ENCODE data around the gene ZGPAT. TPM values are rescaled to one million over a fixed set of nuclear protein-coding genes. Genes with fewer than 3 reads are reported as not detected.
"Not testable (repeated sequence)": the region's sequence is repeated elsewhere in the genome, so short reads cannot be mapped to it uniquely, and the experiment has no call there.

The ZGPAT gene, protein sequence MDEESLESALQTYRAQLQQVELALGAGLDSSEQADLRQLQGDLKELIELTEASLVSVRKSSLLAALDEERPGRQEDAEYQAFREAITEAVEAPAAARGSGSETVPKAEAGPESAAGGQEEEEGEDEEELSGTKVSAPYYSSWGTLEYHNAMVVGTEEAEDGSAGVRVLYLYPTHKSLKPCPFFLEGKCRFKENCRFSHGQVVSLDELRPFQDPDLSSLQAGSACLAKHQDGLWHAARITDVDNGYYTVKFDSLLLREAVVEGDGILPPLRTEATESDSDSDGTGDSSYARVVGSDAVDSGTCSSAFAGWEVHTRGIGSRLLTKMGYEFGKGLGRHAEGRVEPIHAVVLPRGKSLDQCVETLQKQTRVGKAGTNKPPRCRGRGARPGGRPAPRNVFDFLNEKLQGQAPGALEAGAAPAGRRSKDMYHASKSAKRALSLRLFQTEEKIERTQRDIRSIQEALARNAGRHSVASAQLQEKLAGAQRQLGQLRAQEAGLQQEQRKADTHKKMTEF
- 10 to 100 TPM; 18.7 to 68.9 (median 31.9) TPM for total RNA-seq
- long read RNA-seq, transcript ZGPAT-202 (7 exons, 1,871 nt) = major isoform, 5 of 6 reads
- long read RNA-seq, partial matches to known transcripts = 0 of 6 reads
- long read RNA-seq, other reads (novel, unspliced or antisense) = 0 of 6 reads

DNA sequence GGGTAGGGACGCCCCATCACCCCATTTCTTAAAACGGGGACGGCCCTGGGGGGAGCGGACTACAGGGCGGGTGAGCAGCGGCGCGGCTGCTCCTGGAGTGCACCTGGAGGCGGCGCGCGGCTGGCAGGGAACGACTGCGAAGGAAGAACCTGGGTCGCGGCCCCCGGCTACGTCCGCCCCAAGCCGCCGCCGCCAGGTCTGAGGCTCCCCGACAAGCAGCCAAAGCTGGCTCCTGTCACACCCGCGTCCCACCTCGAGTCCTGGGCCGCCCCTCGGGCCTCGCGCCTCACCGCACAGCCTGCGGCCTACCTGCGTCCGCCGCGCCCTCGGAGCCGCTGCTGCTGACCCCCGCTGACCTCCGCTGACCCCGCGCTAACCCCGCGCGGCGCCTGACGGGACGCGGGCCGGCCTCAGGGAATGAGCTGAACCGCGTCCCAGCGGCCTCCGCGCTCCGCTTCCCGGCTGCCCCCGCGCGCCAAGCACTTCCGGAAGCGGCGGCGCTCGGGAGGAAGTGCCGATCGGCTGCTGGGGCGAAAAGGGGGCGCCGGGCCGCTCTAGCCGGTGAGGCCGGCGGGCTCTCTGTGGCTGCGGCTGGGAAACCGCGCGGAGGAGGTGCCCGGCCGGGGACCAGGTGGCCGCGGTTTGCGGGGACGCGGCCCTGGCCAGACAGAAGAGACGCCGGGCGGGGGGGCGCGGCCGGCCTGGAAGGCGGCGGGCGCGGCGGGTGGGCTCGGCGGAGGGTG, at the start of gene ZGPAT, which contains the start of gene ARFRP1:
Gene ZGPAT, plus strand, starts transcription at position 482 of the 743 bp plus-strand sequence. CDS start 542 bp downstream, outside the sequence.
Gene ARFRP1, minus strand, starts transcription at position 419 of the 743 bp plus-strand sequence. CDS start 885 bp downstream, outside the sequence.
- peak within 1 kb of the TSS; percentile 67 to 86 (median 79) for H3K27ac ChIP-seq
- peak within 1 kb of the TSS; percentile 98 to 99 (median 99) for H3K4me3 ChIP-seq
- H3K4me1 ChIP-seq = peaks cover 0 to 18% (median 4%) of the 10 kb centered on the region in 4 donors
- peaks cover 0 to 24% (median 9%) of the 10 kb centered on the region in 4 donors for H3K36me3 ChIP-seq
- TF ChIP-seq POLR2A (IDR thresholded peaks at IDR 0.05) = peak; percentile 33
- TF ChIP-seq, protein P1, sequence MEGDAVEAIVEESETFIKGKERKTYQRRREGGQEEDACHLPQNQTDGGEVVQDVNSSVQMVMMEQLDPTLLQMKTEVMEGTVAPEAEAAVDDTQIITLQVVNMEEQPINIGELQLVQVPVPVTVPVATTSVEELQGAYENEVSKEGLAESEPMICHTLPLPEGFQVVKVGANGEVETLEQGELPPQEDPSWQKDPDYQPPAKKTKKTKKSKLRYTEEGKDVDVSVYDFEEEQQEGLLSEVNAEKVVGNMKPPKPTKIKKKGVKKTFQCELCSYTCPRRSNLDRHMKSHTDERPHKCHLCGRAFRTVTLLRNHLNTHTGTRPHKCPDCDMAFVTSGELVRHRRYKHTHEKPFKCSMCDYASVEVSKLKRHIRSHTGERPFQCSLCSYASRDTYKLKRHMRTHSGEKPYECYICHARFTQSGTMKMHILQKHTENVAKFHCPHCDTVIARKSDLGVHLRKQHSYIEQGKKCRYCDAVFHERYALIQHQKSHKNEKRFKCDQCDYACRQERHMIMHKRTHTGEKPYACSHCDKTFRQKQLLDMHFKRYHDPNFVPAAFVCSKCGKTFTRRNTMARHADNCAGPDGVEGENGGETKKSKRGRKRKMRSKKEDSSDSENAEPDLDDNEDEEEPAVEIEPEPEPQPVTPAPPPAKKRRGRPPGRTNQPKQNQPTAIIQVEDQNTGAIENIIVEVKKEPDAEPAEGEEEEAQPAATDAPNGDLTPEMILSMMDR (IDR thresholded peaks at IDR 0.05) = no peak
- H3K9me3 ChIP-seq = no peaks in the 10 kb centered on the region
- DNase-seq = peak; percentile 93 to 95 (median 95)
- ATAC-seq = peak; percentile 91 to 96 (median 93)
- intact Hi-C loops (cut with DNase I) = no loop called here
- H3K27me3 ChIP-seq = no peaks in the 10 kb centered on the region
- no CpG with 5 or more reads among the region's 98 CpGs for WGBS (ENCODE audit: insufficient coverage, low coverage, low lambda C conversion rate, missing lambda C conversion rate)

DNA sequence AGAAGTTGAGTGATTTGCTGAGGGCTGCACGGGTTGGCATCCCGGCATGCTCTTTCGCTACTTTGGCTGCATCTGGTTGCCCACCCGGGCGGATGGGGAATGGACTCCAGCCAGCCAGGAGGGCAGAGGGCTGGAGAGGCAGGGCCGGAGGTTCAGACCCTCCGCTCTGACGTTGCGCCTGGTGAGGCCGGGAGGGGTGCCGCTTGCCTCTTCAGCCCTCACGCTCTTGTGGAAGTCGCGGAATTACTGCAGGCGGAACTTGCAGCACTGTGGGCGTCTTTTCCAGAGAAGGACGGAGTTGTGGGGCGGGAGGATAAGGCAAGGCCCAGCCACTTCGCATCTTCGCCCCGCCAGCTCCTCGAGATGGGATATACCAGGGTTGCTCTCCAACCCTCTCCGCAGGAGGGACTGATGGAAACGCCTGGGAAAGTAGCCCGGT, 49.1 kb upstream of the ZGPAT start:
- Histone ChIP-seq H3K4me3 (peak overlapping the region; percentile 65 to 94 (median 68)), H3K27ac (peak overlapping the region; percentile 65 to 83 (median 81)), H3K27me3 (no peaks in the 10 kb centered on the region), H3K9me3 (no peaks in the 10 kb centered on the region), H3K36me3 (peaks cover 0 to 11% (median 3%) of the 10 kb centered on the region in 4 donors), H3K4me1 (peaks cover 0 to 17% (median 6%) of the 10 kb centered on the region in 4 donors)
- DNase-seq (no peak), ATAC-seq (peak; percentile 13 to 36 (median 16))
- TF ChIP-seq, protein P1 (IDR thresholded peaks at IDR 0.05) = no peak
- no peak for TF ChIP-seq POLR2A (IDR thresholded peaks at IDR 0.05)
- intact Hi-C loops (cut with DNase I) = no loop called here
- WGBS (ENCODE audit: insufficient coverage, low coverage, low lambda C conversion rate, missing lambda C conversion rate) = 10% methylated on average over 2 of the region's 25 CpGs

DNA sequence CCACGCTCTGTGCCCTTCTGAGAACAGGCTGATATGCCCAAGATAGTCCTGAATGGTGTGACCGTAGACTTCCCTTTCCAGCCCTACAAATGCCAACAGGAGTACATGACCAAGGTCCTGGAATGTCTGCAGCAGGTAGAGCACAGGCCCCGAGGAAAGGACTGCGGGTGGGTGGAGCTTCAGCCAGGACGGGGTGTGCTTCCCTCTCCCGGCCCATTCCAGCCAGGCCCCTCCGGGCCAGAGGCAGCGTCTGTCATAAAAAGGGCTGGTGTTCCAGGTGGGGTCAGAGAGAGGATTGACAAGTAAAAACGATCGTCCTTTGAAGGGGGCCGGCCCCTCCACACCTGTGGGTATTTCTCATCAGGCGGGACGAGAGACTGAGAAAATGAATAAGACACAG, 48.5 kb upstream of the ZGPAT start:
- DNase-seq = no peak
- Histone ChIP-seq H3K9me3 (no peaks in the 10 kb centered on the region), H3K27me3 (no peaks in the 10 kb centered on the region), H3K4me1 (peaks cover 0 to 17% (median 6%) of the 10 kb centered on the region in 4 donors), H3K27ac (no peak overlapping the region), H3K4me3 (peak overlapping the region in 2 of 3 donors; percentile 65 to 94), H3K36me3 (peaks cover 0 to 11% (median 3%) of the 10 kb centered on the region in 4 donors)
- TF ChIP-seq, protein P1 (IDR thresholded peaks at IDR 0.05) = no peak
- TF ChIP-seq POLR2A (IDR thresholded peaks at IDR 0.05) = no peak
- no peak for ATAC-seq
- WGBS (ENCODE audit: insufficient coverage, low coverage, low lambda C conversion rate, missing lambda C conversion rate) = 74% methylated on average over 9 of the region's 13 CpGs
- intact Hi-C loops (cut with DNase I) = no loop called here

DNA sequence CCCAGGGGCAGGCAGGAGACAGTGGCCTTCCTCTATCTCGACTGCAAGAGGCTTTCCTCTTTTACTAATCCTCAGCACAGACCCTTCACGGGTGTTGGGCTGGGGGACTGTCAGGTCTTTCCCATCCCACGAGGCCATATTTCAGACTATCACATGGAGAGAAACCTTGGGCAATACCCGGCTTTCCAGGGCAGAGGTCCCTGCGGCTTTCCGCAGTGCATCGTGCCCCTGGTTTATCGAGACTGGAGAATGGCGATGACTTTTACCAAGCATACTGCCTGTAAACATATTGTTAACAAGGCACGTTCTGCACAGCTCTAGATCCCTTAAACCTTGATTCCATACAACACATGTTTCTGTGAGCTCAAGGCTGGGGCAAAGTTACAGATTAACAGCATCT, 47.7 kb upstream of the ZGPAT start:
- intact Hi-C loops (cut with DNase I); H3K27me3 ChIP-seq; H3K9me3 ChIP-seq; ATAC-seq; H3K4me3 ChIP-seq; H3K27ac ChIP-seq; DNase-seq: not testable (repeated sequence)
- H3K4me1 ChIP-seq = peaks cover 0 to 17% (median 6%) of the 10 kb centered on the region in 4 donors
- peaks cover 0 to 11% (median 3%) of the 10 kb centered on the region in 4 donors for H3K36me3 ChIP-seq
- WGBS (ENCODE audit: insufficient coverage, low coverage, low lambda C conversion rate, missing lambda C conversion rate) = 90% methylated on average over 9 of the region's 10 CpGs

All from right lobe of liver (tissue), 6 donors.